WI38 (cell line): Measurements from ENCODE around the gene HNF4A.

ENCODE experiments used
- H3K4me3 ChIP-seq: 2 replicates; pipeline ENCODE4 v1.5.1; 2011; ENCODE audit warnings: low read depth, mild to moderate bottlenecking, control low read depth, low read length
- CTCF ChIP-seq: IDR thresholded peaks from 2 replicates; pipeline ENCODE4 v1.5.1; 2012; ENCODE audit warnings: low read depth, mild to moderate bottlenecking, control low read depth, low read length

Gene HNF4A

DNA sequence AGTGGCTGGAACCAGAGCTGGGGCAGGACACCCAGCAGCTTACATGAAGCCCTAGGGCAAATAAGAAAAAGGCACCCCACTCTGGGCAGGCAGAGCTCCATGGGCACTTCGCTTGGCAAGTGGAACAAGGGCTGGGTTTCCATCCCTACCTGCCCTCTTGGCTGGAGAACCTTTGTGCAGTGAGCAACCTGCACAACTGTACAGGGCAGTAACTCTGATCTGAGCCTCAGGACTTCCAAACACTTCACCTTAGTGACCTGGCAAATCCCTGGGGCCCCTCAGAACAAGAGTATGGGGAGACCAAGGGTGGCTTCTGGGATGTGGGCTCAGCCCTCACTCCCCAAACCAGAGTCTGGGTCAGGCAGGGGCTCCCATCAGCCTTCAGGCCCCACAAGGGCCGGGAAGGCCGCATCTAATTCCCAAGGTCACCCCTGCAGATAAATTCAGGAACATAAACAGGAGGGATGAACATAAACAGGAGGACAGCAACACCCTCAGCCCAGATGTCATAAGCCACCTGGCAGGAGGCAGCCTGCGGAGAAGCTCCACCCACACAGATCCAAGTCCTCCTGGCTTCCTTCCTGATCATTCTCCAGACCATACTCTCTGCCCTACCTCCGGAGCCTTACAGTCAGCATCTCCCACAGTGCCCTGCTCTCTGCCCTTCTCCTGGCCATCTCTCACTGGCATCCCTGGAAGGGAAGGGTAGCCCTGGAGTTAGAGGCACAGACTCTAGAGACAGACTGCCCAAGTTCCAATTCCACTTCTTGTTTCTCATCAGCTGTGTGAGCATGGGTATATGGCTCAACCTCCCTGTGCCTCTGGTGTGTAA lies 37.5 kb downstream of the HNF4A start:
- H3K4me3 ChIP-seq: no peak overlapping the region
- TF ChIP-seq CTCF: no peak

DNA sequence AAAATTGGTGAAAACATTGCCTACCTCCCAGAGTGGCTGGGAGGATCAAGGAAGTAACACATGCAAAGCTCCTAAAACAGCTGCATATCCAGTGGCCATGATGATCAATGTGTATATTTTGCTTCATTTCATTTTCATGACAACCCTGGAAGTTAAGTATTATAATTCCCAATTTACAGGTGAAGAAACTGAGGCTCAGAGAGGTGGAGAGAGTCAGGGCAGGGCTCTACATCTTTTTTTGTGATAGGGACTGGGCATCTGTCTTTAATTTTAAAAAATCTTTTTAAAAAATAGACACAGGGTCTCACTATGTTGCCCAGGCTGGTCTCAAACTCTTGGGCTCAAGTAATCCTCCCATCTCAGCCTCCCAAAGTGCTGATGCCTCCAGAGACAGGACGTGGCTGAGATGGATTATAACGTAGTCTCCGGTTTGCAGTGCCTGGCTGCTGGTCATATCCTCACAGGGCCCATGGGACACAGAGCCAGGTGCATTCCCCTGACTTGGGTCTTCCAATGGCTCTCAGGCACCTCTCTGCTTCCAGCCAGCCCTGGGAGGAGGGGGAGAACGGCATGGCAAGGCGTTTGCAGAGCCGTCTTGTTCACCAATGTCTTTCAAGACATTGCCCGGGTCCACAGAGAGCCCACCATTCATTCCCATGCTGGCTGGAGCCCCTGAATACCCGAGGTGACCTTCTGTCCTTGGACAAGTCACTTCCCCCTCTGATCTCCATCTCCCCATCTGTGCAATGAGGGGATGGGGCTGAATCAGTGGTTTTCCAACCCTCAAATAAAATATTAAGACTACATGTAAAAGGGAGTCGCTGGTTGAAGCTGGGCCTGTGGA lies 38.3 kb downstream of the HNF4A start:
- no peak for TF ChIP-seq CTCF
- H3K4me3 ChIP-seq: no peak overlapping the region

DNA sequence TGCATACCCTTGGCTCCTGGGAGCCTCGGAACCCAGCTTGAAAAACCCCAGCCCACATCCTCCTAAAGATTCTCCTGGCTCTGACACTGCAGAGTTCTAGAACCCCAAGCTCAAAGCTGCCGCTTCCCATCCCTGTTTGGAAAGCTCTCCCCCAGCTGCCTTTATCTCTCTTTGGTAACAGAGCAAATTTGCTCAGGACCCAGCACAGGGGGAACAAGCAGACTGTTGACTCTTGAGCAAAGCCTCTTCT lies 38.9 kb downstream of the HNF4A start:
- no peak for TF ChIP-seq CTCF
- H3K4me3 ChIP-seq: no peak overlapping the region

DNA sequence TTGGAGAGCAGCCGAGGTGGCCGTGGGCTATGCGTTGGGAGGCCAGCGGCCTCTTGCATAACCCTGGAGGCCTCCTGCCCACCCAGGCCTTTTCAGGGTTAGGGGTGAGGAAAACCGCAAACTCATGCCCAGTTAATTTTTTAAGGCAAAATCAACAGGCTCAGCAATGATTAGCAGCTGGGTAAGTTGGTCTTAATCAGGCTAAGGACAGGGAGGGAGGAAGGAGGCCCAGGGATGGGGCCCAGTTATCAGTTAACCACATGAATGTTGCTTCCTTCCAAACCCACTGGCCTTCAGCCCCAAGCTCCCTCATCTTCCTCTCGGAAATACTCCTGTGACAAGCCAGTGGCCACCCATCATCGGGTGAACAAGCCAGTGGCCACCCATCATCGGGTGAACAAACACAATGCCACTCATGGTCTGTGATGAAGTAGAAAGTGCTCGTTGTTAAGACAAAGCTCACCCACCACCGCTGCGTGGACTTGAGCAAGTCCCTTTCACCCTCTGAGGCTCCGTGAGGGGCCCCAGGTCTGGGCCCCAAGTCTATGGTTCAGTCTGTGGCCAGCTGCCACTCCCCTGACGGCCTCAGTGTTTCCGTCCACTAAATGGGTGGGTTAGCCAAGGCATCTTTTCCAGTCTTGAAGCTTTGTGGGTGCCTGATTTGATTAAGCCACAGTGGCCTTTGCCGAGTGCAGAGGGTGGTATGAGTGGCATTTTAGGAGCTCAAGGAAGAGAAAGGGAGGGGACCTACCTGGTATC lies 39.4 kb downstream of the HNF4A start:
- no peak for TF ChIP-seq CTCF
- H3K4me3 ChIP-seq: no peak overlapping the region

DNA sequence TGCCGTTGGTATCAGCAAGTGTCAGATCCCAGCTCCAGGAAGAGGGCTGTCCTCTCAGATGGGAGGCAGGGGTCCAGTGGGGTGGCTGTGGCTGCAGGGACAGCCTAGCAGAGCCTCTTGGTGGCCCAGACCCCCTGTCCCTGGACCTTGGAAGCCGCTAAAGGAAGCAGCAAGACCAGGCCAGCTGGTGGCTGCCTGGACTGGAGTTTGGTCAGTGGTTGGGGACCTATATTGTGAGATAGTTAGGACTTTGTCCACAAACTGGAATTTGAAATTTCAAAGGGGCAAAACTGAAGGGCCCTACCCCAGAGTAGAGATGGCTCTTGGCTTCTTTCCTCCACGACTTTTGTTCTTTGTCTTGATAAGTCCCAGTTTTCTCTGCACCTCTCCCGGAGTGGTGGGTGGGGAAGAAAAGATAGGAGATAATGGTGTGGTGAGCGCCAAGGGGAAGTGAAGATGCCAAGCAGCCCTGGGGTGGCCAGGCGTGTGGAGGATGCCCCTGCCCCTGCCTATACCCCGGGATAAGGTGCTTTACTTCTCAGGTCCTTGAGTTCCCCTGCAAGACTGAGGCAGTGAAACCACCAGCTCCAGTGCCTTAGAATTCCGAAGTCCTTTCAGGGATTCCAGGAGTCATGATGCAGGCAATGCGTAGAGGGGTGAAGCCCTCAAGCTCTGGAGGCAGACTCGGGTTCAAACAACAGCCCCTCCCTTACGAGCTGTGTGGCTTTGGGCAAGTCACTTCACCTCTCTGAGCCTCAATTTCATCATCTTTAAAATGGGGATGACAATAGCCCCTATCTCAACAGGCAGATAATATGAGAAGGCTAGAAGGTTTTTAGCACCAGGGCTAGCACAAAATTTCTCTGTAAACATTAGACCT lies 40.2 kb downstream of the HNF4A start:
- TF ChIP-seq CTCF: no peak
- no peak overlapping the region for H3K4me3 ChIP-seq

GRCh38 chr20:44396369-44397130 lies 41.1 kb downstream of the HNF4A start:
- TF ChIP-seq CTCF: no peak
- H3K4me3 ChIP-seq: no peak overlapping the region
